C4-2B (cell line): Measurements from ENCODE around the gene MPHOSPH9.

Experiments
- ZFX ChIP-seq: fragments of 450-650 bp; IDR thresholded peaks from 2 replicates; pipeline ENCODE4 v1.6.1; 2017
- TF ChIP-seq, protein P1 (sequence below): fragments of 450-650 bp; conservative IDR thresholded peaks from 2 replicates; pipeline ENCODE4 v1.5.1; 2017; ENCODE audit warnings: mild to moderate bottlenecking

DNA sequence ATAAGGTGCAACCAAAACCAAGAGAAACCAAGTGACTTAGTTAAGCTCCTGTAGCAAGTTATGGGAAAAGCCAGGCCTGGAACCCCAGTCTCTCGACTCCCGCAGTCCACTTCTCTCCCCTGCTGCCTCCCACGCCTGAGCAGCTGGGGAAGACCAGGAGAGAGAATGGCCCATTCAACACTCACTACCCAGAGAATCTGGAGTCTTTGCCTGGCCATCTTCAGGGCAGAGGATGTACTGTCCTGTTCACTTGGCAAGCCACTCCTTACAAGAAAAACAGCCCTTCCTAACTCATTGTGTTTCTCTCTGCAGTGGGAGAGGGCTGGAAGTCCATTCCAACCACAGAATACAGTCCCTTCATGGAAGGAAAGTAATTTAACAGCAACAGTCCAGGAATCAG, 83.9 kb downstream of the MPHOSPH9 start:
- TF ChIP-seq, protein P1, sequence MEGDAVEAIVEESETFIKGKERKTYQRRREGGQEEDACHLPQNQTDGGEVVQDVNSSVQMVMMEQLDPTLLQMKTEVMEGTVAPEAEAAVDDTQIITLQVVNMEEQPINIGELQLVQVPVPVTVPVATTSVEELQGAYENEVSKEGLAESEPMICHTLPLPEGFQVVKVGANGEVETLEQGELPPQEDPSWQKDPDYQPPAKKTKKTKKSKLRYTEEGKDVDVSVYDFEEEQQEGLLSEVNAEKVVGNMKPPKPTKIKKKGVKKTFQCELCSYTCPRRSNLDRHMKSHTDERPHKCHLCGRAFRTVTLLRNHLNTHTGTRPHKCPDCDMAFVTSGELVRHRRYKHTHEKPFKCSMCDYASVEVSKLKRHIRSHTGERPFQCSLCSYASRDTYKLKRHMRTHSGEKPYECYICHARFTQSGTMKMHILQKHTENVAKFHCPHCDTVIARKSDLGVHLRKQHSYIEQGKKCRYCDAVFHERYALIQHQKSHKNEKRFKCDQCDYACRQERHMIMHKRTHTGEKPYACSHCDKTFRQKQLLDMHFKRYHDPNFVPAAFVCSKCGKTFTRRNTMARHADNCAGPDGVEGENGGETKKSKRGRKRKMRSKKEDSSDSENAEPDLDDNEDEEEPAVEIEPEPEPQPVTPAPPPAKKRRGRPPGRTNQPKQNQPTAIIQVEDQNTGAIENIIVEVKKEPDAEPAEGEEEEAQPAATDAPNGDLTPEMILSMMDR = no peak
- no peak for TF ChIP-seq ZFX
